Breast epithelium (tissue), 4 donors: Measurements from ENCODE around the gene GABRD. TPM values are rescaled to one million over a fixed set of nuclear protein-coding genes. Genes with fewer than 3 reads are reported as not detected.

Source experiments
- DNase-seq, 2 donors: peaks; one replicate each; pipeline ENCODE4 v3.0.0-alpha.2; 2019; ENCODE audit warnings: low spot score in 2 of 2
- H3K27ac ChIP-seq, 2 donors: fragments of 200-600 bp; sonication (generic) in 1 of 2; one replicate each; pipeline ENCODE4 v1.5.1; 2016 to 2019; ENCODE audit warnings: mild to moderate bottlenecking in 1 of 2
- H3K27me3 ChIP-seq, 2 donors: fragments of 200-600 bp; sonication (generic) in 1 of 2; one replicate each; pipeline versions ENCODE4 v1.5.1 to v1.6.0; 2017 to 2019; ENCODE audit warnings: control low read depth in 1 of 2, mild to moderate bottlenecking in 1 of 2
- H3K36me3 ChIP-seq: fragments of 200-600 bp; one replicate; pipeline ENCODE4 v1.5.1; 2019
- H3K4me1 ChIP-seq, 2 donors: fragments of 200-600 bp; sonication (generic); one replicate each; pipeline ENCODE4 v1.5.1; 2016 to 2019; ENCODE audit warnings: control low read depth in 1 of 2
- H3K4me3 ChIP-seq, 3 donors: fragments of 200-600 bp; sonication (generic); 1 replicate in 2 of 3; 2 replicates in 1 of 3; pipeline ENCODE4 v1.5.1; 2016 to 2019; ENCODE audit warnings: mild to moderate bottlenecking in 3 of 3, moderate library complexity in 2 of 3
- H3K9me3 ChIP-seq, 2 donors: fragments of 200-600 bp; sonication (generic) in 1 of 2; one replicate each; pipeline ENCODE4 v1.5.1; 2016 to 2019; ENCODE audit warnings: control low read depth in 1 of 2
- POLR2A ChIP-seq: fragments of 450-650 bp; IDR thresholded peaks from one replicate; pipeline ENCODE4 v1.6.1; 2016; ENCODE audit warnings: antibody characterized with exemption, mild to moderate bottlenecking, moderate library complexity
- POLR2AphosphoS5 ChIP-seq, 3 donors: sonication (generic); formaldehyde crosslinking; IDR thresholded peaks; one replicate each; pipeline ENCODE4 v1.6.1; 2017; ENCODE audit warnings: antibody characterized with exemption in 3 of 3
- intact Hi-C: fragments of 100-400 bp; cut with DNase I; formaldehyde crosslinking; loops from one replicate; pipeline ENCODE4 v1.15.1; 2023; ENCODE audit warnings: low total_unique reads
- total RNA-seq, 3 donors: library from RNA; depleted of rRNA; stranded (reverse); fragments of >200 nt; gene quantifications; one replicate each; pipeline ENCODE4 v1.1.0, GENCODE V29; 2016
- TF ChIP-seq, protein P1 (sequence below), 3 donors: fragments of 450-650 bp; IDR thresholded peaks; one replicate each; pipeline ENCODE4 v1.5.1; 2016 to 2017; ENCODE audit warnings: antibody characterized with exemption in 3 of 3, mild to moderate bottlenecking in 3 of 3, moderate library complexity in 3 of 3

Gene GABRD
- total RNA-seq, 3 donors from 2014 or later, result not detected

DNA sequence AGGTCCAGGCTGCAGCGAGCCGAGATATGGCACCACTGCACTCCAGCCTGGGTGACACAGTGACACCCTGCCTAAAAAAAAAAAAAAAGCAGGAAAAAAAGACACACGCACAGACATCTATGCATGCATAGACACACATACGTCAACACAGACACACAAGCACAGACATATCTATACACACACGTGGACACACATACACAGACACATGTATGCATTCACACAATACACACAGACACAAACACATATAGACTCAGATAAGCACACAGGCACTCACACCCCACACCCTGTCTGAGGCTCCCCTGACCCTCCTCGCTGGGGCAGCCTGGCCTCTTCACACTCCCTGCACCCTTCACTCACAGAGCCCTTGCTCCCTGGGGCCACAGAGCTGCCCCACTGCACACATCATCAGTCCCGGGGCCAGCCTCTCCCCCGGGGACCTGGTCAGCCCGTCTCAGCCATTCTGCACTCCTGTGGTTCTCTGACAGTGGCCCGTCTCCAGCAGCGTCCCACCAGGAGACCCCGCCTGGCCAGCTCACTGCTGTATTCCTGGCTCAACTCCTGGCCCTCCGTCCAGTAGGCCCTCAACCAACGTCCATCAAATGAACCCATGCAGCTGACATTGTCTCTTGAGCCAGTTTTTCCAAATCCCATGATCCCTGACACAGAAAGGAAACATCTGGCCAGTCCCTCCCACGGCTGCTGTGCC, 26.5 kb downstream of the GABRD start:
- Histone ChIP-seq H3K9me3 (no peaks in the 10 kb centered on the region), H3K4me3 (no peak overlapping the region), H3K36me3 (no peaks in the 10 kb centered on the region), H3K27ac (no peak overlapping the region), H3K4me1 (peaks cover 3 to 4% of the 10 kb centered on the region in 2 donors), H3K27me3 (peaks cover 5 to 12% of the 10 kb centered on the region in 2 donors)
- TF ChIP-seq, protein P1, sequence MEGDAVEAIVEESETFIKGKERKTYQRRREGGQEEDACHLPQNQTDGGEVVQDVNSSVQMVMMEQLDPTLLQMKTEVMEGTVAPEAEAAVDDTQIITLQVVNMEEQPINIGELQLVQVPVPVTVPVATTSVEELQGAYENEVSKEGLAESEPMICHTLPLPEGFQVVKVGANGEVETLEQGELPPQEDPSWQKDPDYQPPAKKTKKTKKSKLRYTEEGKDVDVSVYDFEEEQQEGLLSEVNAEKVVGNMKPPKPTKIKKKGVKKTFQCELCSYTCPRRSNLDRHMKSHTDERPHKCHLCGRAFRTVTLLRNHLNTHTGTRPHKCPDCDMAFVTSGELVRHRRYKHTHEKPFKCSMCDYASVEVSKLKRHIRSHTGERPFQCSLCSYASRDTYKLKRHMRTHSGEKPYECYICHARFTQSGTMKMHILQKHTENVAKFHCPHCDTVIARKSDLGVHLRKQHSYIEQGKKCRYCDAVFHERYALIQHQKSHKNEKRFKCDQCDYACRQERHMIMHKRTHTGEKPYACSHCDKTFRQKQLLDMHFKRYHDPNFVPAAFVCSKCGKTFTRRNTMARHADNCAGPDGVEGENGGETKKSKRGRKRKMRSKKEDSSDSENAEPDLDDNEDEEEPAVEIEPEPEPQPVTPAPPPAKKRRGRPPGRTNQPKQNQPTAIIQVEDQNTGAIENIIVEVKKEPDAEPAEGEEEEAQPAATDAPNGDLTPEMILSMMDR (IDR thresholded peaks at IDR 0.05), result no peak
- intact Hi-C loops, result no loop called here
- no peak for DNase-seq

DNA sequence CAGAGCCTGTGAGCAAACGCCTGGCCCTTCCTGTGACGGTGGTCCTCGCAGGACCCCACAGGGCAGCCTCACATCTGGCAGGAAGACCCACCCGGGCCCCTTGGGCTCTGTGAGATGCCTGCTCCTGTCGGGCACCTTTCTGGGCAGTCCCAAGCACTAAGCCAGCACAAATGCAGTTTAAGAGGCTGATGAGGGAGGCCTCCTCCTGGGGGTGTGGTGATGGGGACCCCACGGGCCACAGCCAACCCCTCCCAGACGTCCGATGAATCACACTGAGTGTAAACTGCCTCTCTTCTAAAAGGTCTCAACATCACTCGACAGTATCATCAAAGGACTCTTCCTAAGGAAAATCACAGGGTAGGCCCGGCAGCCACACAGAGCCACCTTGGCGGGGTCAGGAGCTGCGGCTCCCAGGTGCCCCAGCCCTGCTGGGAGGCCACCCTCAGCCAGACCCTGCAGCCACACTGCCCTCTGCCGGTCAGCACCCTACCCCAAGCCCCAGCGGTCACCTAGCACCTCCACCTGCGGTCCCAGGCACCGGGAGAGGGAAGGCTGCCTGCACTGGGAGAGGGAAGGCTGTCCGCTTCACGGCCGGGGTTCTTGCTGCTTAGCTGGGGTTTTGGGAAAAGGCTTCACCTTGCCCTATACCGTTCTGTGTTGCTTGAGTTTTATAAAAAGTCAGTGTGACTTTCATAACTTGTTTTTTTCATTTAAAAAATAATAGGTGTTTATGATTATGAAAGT, 27.2 kb downstream of the GABRD start:
- intact Hi-C loops, result no loop called here
- H3K27me3 ChIP-seq, result peaks cover 5 to 12% of the 10 kb centered on the region in 2 donors
- DNase-seq, result peak; percentile 34 to 79
- H3K4me3 ChIP-seq, result no peak overlapping the region
- no peaks in the 10 kb centered on the region for H3K36me3 ChIP-seq
- peak overlapping the region in 1 of 2 donors; percentile 9 for H3K27ac ChIP-seq
- no peak for TF ChIP-seq POLR2A
- TF ChIP-seq, protein P1 (IDR thresholded peaks at IDR 0.05), result peak in 2 of 3 donors; percentile 56 to 60
- no peaks in the 10 kb centered on the region for H3K9me3 ChIP-seq
- H3K4me1 ChIP-seq, result peaks cover 3 to 4% of the 10 kb centered on the region in 2 donors

DNA sequence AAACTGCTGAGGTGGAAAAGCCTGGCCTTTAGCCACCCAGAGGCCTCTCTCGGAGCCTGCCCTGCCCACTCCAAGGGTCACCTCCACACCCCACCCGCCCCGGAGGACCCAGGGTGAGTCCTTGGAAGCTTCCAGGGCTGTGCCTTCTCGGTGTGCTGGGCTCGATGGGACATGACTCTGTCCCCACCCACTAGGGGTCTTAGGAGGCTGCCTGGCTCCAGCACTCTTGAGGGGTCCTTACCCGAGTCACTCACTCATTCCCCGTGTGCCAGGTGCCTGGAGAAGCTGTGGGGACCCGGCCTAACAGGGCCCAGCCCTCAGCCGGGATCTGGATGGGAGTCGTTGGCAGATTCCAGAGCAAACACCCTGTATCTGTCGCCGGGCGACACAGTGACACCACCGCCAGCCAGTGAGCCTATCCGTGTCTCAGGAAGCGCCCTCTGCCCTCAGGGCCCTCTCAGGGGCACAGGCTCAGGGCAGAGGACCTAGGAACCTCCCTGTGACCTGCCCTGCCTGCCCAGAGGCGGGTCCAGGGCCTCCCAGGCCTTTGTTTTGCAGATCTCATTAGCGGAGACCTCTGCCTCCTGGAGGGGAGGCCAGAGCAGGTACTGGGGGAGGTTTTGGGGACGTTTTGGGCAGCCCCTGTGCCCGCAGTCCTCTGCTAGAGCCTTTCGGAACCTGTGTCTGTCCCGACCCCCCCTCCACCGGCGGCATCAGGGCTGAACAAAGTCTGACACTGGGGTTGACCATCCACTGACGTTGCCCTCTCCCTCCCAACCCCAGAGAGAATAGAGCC, 28.0 kb downstream of the GABRD start:
- H3K27me3 ChIP-seq, result peaks cover 5 to 12% of the 10 kb centered on the region in 2 donors
- no peaks in the 10 kb centered on the region for H3K36me3 ChIP-seq
- intact Hi-C loops, result no loop called here
- H3K27ac ChIP-seq, result no peak overlapping the region
- no peak for DNase-seq
- TF ChIP-seq, protein P1 (IDR thresholded peaks at IDR 0.05), result no peak
- TF ChIP-seq POLR2A (no peak), POLR2AphosphoS5 (IDR thresholded peaks at IDR 0.05) (no peak)
- peaks cover 3 to 4% of the 10 kb centered on the region in 2 donors for H3K4me1 ChIP-seq
- H3K9me3 ChIP-seq, result no peaks in the 10 kb centered on the region
- H3K4me3 ChIP-seq, result no peak overlapping the region

DNA sequence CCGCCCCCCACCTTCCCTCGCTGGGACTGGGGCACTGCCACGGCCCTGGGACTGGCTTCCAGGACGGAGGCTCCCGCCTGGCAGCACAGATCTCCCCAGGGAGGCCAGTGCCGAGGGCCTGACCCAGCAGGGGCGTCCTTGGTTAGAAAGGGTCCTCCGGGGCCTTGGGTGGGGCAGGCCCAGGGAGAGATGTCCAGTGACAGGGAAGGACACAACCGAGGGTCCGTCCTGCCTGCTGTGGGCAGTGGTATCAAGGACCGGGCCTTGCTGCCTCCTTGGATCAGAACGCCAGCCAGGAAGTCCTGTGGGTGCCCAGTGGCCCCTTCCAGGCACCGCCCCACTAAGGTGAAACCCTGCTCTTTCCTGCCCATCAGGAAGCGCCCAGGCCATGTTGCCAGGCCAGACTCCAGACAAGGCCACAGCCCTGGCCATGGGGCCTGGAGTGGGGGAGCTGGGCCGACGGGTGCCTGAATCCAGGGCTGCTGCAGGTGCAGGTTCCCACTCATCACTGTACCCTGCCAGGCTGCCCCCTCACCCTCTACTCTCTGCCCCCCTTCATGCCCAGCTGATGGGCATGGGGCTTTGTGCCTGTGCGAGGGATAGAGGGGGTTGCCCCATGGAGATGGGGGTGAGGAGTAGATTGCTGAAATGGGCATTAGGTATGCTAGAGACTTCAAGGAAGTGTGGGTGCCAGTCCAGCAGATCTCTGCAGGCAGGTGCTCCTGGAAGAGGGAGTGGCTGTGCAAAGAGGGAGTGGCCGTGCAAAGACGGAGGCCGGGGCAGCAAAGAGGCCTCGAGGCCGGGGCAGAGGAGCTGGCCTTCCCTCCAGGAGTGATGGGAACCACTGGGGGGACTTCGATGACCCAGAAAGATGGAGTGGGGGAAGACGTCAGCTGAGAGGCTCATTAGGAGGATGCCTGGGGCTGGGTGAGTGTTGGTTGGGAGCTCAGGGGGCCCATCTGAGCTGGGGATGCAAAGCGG, 28.9 kb downstream of the GABRD start:
- Histone ChIP-seq H3K9me3 (no peaks in the 10 kb centered on the region), H3K27ac (no peak overlapping the region), H3K4me3 (no peak overlapping the region), H3K36me3 (no peaks in the 10 kb centered on the region), H3K27me3 (peaks cover 5 to 12% of the 10 kb centered on the region in 2 donors), H3K4me1 (peaks cover 3 to 4% of the 10 kb centered on the region in 2 donors)
- TF ChIP-seq POLR2AphosphoS5 (IDR thresholded peaks at IDR 0.05), result no peak
- TF ChIP-seq POLR2A, result no peak
- TF ChIP-seq, protein P1 (IDR thresholded peaks at IDR 0.05), result no peak
- intact Hi-C loops, result no loop called here
- DNase-seq, result no peak
